Measurements from ENCODE around the gene TBC1D21.

GRCh38 chr15:73900095-73900712, 26.8 kb downstream of the TBC1D21 start:
- TF ChIP-seq, protein P1, sequence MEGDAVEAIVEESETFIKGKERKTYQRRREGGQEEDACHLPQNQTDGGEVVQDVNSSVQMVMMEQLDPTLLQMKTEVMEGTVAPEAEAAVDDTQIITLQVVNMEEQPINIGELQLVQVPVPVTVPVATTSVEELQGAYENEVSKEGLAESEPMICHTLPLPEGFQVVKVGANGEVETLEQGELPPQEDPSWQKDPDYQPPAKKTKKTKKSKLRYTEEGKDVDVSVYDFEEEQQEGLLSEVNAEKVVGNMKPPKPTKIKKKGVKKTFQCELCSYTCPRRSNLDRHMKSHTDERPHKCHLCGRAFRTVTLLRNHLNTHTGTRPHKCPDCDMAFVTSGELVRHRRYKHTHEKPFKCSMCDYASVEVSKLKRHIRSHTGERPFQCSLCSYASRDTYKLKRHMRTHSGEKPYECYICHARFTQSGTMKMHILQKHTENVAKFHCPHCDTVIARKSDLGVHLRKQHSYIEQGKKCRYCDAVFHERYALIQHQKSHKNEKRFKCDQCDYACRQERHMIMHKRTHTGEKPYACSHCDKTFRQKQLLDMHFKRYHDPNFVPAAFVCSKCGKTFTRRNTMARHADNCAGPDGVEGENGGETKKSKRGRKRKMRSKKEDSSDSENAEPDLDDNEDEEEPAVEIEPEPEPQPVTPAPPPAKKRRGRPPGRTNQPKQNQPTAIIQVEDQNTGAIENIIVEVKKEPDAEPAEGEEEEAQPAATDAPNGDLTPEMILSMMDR (IDR thresholded peaks at IDR 0.05), result no peak
- TF ChIP-seq POLR2A (IDR thresholded peaks at IDR 0.05), result no peak
